IPS-NIHi7 (cell line): Measurements from ENCODE around the gene EMILIN2.

Experiments
- DNase-seq: peaks from one replicate; pipeline ENCODE4 v3.0.0; 2012; ENCODE audit warnings: mixed read lengths; ENCODE audit errors: extremely low spot score

EMILIN2 gene

GRCh38 chr18:2878656-2879330 is 32.0 kb downstream of the EMILIN2 start:
- DNase-seq = no peak

DNA sequence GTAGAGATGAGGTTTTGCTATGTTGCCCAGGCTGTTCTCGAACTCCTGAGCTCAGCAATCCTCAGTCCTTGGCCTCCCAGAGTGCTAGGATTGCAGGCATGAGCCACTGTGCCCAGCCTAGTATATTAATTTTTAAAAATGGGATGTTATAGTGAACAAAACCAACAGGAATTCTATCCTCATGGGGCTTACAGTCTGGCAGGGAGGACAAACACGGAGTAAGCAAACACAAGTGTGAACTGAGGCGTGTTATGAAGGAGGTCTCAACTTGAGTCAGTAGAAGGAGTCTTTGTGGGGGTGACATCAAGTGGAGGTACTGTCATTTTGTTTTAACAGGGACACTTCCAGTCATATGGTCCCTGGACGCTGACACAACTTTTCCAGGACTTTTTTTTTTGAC is 33.1 kb downstream of the EMILIN2 start:
- DNase-seq = no peak

DNA sequence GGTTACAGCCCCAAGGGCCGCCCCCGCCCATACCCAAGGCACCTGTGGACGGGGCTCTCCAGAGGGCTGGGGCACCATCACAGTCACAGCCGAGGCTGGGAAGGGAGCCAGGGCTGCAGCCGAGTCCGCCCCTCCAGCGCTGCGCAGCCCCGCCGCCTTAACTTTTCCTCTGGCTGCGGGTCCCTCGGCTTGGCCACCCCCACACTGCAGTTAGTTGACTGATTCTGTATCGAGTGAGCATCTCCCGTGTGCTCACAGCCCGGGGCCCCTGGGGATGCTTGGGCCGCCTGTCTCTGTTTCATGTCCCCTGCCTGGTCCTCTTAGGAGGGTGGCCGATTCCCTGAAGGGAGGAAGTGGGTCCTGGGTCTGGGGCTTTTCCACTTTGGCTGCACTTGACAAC is 33.7 kb downstream of the EMILIN2 start:
- no peak for DNase-seq

DNA sequence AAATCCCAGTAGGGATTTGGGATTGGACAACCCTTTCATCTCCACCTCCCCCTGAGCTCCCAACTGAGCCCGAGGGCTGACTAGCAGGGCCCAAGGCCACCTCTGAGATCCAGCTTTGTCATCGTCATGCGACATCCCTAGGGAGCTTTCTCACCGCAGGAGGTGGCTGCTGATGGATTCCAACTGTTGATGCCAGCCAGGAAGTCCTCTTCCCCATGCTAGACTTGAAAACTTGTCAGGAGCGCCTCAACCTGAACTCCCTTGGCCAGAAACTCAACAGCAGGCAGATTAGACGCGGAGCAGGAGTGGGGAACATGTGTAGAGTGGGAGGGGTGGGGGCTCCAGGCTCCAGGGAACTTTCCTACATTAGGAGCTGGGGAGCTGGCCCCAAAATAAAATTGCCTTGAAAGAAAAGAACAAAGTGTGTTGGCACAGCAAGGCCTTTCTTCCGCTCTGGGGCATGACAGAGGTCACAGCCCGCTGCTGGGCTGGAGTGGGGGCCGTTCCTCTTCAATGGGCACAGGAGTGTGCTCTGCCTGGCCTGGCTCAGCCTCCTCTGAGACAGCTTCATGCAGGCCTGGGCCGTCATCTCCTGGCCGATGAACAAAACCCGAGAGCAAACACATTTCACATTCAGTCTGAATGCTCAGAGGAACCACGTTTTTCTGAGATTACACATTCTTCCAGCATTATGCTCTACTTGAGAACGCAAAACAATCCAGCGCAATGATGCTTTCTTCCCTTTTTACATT is 34.5 kb downstream of the EMILIN2 start:
- no peak for DNase-seq

GRCh38 chr18:2881840-2882195 is 35.0 kb downstream of the EMILIN2 start:
- DNase-seq = no peak

GRCh38 chr18:2882201-2882600 is 35.4 kb downstream of the EMILIN2 start:
- DNase-seq = no peak

- no peak for DNase-seq
Measured at GRCh38 chr18:2883076-2883735, 36.4 kb downstream of the EMILIN2 start.

GRCh38 chr18:2884706-2885285 is 38.0 kb downstream of the EMILIN2 start:
- no peak for DNase-seq

DNA sequence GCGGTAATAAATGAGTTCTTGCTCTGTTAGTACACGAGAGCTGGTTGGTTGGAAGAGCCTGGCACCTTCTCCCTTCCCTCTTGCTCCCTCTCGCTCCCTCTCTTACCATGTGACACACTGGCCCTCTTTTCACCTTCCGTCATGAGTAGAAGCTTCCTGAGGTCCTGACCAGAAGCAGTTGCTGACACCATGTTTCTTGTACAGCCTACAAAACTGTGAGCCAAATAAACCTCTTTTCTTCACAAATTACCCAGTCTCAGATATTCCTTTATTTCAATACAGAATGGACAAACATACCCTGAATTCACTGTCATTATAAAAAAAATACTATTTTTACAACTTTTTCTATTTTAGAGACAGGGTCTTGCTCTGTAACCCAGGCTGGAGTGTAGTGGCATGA is 40.7 kb downstream of the EMILIN2 start:
- no peak for DNase-seq

DNA sequence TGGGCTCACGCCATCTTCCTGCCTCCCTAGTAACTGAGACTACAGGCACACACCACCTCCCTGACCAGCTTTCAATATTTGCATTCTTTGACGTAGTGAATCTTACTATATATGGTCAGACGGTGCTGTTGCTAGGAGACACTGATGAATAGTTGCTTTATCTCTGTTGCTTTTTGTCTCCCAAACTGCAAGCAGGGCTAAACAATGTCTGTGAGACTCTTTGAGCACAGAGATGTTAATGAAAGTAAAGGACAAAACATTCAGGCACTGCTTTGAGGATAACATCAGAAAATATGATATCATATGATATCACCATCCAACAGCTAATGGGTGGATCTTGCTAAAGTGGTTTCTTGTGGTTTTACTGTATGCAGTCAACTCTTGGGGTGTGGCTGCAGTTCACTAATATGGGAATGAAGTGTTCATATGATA is 43.0 kb downstream of the EMILIN2 start:
- no peak for DNase-seq

- no peak for DNase-seq
Measured at GRCh38 chr18:2890606-2891005, 43.8 kb downstream of the EMILIN2 start.

DNA sequence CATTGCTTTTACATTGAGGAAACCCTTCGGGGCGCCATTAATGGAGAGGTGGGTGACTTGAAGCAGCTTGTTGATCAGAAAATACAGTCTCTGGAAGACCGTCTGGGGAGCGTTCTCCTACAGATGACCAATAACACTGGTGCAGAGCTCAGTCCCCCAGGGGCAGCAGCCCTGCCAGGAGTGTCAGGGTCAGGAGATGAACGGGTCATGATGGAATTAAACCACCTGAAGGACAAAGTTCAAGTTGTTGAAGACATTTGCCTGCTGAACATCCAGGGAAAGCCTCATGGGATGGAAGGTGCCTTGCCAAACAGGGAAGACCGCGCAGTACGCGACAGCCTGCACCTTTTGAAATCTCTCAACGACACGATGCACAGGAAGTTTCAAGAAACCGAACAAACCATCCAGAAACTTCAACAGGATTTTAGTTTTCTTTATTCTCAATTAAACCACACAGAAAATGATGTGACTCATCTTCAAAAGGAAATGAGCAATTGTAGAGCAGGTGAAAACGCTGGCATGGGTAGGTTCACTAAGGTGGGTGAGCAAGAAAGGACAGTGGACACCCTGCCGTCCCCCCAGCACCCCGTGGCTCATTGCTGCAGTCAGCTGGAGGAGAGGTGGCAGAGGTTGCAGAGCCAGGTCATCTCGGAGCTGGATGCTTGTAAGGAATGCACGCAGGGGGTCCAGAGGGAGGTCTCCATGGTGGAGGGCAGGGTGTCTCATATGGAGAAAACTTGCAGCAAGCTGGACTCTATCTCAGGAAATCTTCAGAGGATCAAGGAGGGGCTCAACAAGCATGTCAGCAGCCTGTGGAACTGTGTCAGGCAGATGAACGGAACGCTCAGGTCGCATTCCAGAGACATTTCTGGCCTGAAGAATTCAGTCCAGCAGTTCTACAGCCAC is 45.0 kb downstream of the EMILIN2 start:
- DNase-seq = no peak

DNA sequence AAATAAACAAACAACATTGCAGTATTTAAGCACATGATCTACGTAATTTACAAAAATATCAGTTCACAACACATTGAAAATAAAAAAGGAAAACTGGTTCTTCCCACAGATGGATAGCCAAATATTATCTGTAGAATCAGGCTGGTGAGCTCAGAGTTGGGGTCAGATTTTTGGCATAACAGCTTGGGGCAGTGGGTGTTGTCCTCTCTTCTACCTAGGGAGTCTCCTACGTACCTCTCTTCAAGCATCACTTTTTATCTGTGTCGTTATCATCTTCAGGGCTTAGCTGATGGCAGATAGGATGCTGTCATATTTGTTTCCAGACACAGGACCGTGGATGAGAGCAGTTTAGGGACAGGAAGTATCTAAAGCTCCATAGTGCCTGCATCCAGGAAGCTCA is 46.2 kb downstream of the EMILIN2 start:
- DNase-seq = no peak

DNA sequence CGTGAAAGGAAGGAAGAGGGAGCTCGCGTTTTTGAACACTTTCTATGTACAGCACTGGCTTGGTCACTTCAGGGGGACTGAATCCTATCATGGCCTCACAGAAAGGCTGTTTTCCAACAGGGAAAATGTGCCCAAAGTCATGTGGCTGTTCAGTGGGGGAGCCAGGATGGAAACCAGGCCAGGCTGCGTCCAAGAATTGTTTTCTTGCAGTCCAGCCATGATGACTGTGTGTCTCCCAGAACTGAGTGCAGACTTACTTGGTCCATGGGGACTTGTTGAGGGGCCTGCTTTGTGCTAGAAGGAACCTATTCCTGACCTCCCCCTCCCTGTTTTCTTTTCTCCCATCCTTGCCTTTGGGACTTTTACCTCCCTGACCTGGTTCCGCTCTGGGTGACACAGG is 46.9 kb downstream of the EMILIN2 start:
- DNase-seq = no peak

DNA sequence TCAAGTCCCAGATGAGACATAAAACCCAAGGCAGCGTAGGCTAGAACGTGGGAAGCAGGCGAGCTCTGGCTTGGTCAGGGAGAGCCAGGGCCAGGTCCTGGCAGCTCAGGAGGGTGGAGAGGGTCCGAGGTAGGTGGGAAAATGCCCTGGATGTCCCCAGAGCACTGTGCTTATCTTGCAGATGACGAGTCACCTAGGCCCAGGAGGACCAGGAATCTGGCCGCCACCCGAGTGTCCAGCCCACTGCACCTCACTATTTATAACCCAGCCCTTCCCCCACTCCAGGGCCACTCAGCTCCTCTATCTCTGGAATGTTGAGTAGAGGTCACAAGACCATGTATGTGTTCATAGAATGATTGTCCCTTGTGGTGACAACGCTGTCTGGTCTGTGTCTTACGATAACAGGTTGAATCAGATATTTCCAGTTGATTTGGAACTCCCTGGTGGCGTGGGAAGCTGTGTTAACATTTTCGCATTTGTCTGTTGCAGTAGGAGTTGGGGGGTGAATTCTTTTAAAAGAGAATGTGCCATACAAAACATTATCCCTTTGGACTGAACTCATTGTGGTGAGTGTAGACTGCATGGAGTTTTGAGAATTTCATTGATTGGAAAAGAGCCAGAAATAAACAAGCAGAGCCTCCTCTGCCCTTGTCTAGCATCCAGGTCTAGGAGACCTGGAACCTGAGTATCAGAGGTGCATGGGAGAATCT is 47.5 kb downstream of the EMILIN2 start:
- DNase-seq = no peak

- DNase-seq = no peak
Measured at GRCh38 chr18:2894841-2895370, 48.1 kb downstream of the EMILIN2 start.

DNA sequence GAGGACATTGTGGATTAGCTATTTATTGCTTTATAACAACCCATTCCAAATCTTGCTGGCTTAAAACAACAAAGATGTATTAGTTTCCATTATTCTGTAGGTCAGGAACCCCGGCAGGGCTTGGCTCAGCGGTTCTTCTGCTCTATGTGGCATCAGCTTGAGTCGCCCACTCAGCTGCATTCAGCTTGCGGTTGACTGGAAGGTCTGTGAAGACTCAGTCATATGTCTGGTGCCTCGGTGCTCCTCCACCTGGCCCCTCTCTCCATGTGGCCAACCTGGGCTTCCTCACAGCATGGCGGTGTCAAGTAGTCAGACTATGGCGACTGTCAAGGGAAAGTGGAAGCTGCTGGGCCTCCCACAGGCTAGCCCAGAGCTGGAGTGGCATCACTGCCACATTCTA is 48.6 kb downstream of the EMILIN2 start:
- no peak for DNase-seq

GRCh38 chr18:2896990-2897389 is 50.2 kb downstream of the EMILIN2 start:
- DNase-seq = no peak

DNA sequence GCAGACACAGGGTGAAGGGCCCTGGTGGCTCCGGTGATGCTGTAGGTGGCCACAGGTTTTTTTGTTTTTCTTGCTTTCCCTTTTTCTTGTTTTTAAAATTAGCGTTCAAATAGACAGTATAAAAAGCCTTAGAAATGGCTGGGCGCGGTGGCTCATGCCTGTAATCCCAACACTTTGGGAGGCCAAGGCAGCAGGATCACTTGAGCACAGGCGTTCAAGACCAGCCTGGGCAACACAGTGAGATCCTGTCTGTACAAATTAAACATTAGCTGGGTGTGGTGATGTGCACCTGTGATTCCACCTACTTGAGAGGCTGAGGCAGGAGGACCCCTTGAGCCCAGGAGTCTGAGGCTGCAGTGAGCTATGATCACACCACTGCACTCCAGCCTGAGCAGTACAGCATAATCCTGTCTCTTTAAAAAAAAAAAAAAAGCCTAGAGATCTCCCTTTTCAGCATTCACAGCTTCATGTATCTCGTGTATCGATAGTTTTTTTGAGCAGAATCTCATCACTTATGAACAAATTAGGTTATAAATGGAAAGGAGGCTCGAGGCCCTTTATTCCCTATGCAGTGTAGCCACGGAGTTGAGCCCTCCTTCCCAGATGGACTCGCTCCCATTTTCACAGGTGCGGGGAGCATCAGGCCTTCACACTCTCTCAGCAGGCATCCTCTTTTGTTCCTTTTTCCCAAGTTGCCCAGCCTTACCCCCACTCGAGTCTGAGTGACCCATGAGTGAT is 50.8 kb downstream of the EMILIN2 start:
- no peak for DNase-seq

GRCh38 chr18:2898186-2898640 is 51.4 kb downstream of the EMILIN2 start:
- no peak for DNase-seq
